ENCODE data around the gene FBXO30.

The FBXO30 gene

GRCh38 chr6:145749632-145750031 lies 65.0 kb downstream of the FBXO30 start:
- peak; percentile 84 for DNase-seq (ENCODE audit: low read depth)
- peaks cover 10% of the 10 kb centered on the region for H3K4me1 ChIP-seq (ENCODE audit: control insufficient read depth, insufficient read depth, low read length)
- H3K27me3 ChIP-seq (replicated peaks; ENCODE audit: control insufficient read depth, insufficient read depth, low read length) = no peaks in the 10 kb centered on the region
- H3K9ac ChIP-seq (ENCODE audit: low read length) = peak overlapping the region; percentile 46
- H3K9me3 ChIP-seq (ENCODE audit: control insufficient read depth, low read length) = no peaks in the 10 kb centered on the region
- H3K36me3 ChIP-seq (ENCODE audit: control insufficient read depth, insufficient read depth, low read length, severe bottlenecking) = no peaks in the 10 kb centered on the region
- H3K4me3 ChIP-seq (ENCODE audit: low read length) = peak overlapping the region; percentile 42

- no peak overlapping the region for H3K9ac ChIP-seq (ENCODE audit: low read length)
- no peaks in the 10 kb centered on the region for H3K9me3 ChIP-seq (ENCODE audit: control insufficient read depth, low read length)
- no peak for DNase-seq (ENCODE audit: low read depth)
- no peak overlapping the region for H3K4me3 ChIP-seq (ENCODE audit: low read length)
- H3K36me3 ChIP-seq (ENCODE audit: control insufficient read depth, insufficient read depth, low read length, severe bottlenecking) = no peaks in the 10 kb centered on the region
- peaks cover 10% of the 10 kb centered on the region for H3K4me1 ChIP-seq (ENCODE audit: control insufficient read depth, insufficient read depth, low read length)
- no peaks in the 10 kb centered on the region for H3K27me3 ChIP-seq (replicated peaks; ENCODE audit: control insufficient read depth, insufficient read depth, low read length)
Measured at GRCh38 chr6:145745861-145746260, 68.7 kb downstream of the FBXO30 start.

- Histone ChIP-seq H3K36me3 (ENCODE audit: control insufficient read depth, insufficient read depth, low read length, severe bottlenecking) (no peaks in the 10 kb centered on the region), H3K27me3 (replicated peaks; ENCODE audit: control insufficient read depth, insufficient read depth, low read length) (no peaks in the 10 kb centered on the region), H3K4me3 (ENCODE audit: low read length) (no peak overlapping the region), H3K9me3 (ENCODE audit: control insufficient read depth, low read length) (no peaks in the 10 kb centered on the region), H3K4me1 (ENCODE audit: control insufficient read depth, insufficient read depth, low read length) (peaks cover 3% of the 10 kb centered on the region), H3K9ac (ENCODE audit: low read length) (no peak overlapping the region)
- DNase-seq (ENCODE audit: low read depth) = no peak
Measured at GRCh38 chr6:145744619-145745018, 70.0 kb downstream of the FBXO30 start.

All from adipocyte (in vitro differentiated cells).